ENCODE measurements around the gene NCAN. TPM values are rescaled to one million over a fixed set of nuclear protein-coding genes. Genes with fewer than 3 reads are reported as not detected.

Gene NCAN
- total RNA-seq, 1 experiment from 2014 or later, result 0.15 TPM

DNA sequence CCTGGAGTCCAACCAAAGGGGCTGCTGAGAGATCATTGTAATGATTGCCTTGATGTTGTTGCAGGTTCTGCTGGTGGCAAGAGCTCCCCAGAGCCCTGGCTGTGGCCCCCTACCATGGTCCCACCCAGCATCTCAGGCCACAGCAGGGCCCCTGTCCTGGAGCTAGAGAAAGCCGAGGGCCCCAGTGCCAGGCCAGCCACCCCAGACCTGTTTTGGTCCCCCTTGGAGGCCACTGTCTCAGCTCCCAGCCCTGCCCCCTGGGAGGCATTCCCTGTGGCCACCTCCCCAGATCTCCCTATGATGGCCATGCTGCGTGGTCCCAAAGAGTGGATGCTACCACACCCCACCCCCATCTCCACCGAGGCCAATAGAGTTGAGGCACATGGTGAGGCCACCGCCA, 15.5 kb downstream of the NCAN start:
- H3K9me2 ChIP-seq (replicated peaks; ENCODE audit: low read length), result no peaks in the 10 kb centered on the region
- no peaks in the 10 kb centered on the region for H4K20me1 ChIP-seq (ENCODE audit: low read length)
- no peak overlapping the region for H2AFZ ChIP-seq (ENCODE audit: low read length)
- H3K4me3 ChIP-seq (ENCODE audit: low read length), result no peak overlapping the region
- no peak for DNase-seq
- H3K4me2 ChIP-seq (ENCODE audit: low read length), result no peak overlapping the region
- no peak overlapping the region for H3K27ac ChIP-seq (ENCODE audit: low read length)
- ChIA-PET POLR2A (ENCODE audit: unreplicated experiment) (no interaction called here), CTCF (no interaction called here)
- H3K4me1 ChIP-seq (ENCODE audit: insufficient read depth, low read length), result no peaks in the 10 kb centered on the region; the same call in 1 of the 2 replicates
- no peaks in the 10 kb centered on the region for H3K9me3 ChIP-seq (ENCODE audit: low read length)
- intact Hi-C loops (cut with micrococcal nuclease), result no loop called here
- BruUV-seq (replicated peaks), result no TSS peak
- H3K9ac ChIP-seq (ENCODE audit: low read length), result no peak overlapping the region
- no peaks in the 10 kb centered on the region for H3K36me3 ChIP-seq (ENCODE audit: low read depth, low read length)
- H3K27me3 ChIP-seq (ENCODE audit: low read length), result 0 out of 2 replicates have a peak, but pooled peaks cover 4% of the 10 kb centered on the region
- H3K79me2 ChIP-seq (ENCODE audit: low read length), result no peaks in the 10 kb centered on the region
- TF ChIP-seq, protein P1, sequence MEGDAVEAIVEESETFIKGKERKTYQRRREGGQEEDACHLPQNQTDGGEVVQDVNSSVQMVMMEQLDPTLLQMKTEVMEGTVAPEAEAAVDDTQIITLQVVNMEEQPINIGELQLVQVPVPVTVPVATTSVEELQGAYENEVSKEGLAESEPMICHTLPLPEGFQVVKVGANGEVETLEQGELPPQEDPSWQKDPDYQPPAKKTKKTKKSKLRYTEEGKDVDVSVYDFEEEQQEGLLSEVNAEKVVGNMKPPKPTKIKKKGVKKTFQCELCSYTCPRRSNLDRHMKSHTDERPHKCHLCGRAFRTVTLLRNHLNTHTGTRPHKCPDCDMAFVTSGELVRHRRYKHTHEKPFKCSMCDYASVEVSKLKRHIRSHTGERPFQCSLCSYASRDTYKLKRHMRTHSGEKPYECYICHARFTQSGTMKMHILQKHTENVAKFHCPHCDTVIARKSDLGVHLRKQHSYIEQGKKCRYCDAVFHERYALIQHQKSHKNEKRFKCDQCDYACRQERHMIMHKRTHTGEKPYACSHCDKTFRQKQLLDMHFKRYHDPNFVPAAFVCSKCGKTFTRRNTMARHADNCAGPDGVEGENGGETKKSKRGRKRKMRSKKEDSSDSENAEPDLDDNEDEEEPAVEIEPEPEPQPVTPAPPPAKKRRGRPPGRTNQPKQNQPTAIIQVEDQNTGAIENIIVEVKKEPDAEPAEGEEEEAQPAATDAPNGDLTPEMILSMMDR (conservative IDR thresholded peaks at IDR 0.05; ENCODE audit: low read depth, low read length), result no peak
- TF ChIP-seq EZH2 (IDR thresholded peaks at IDR 0.05; ENCODE audit: low read length, unreplicated experiment) (no peak), EZH2phosphoT487 (IDR thresholded peaks at IDR 0.05; ENCODE audit: borderline replicate concordance, low read length) (no peak)
- H3F3A ChIP-seq (ENCODE audit: low read length, unreplicated experiment), result no peaks in the 10 kb centered on the region
- ATAC-seq, result no peak

DNA sequence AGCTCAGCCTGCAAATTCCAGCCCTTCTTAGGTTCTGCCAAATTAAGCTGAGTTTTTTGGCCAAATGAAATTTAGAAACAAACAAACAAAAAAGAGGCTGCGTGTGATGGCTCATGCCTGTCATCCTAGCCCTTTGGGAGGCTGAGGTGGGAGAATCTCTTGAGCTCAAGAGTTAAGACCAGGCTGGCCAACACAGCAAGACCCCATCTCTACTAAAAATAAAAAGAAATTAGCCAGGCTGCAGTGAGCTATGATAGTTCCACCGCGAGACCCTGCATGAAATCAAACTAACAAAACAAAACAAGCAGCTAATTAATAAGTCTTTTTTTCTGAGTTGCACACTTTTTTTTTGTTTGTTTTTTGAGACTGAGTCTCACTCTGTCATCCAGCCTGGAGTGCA, 17.9 kb downstream of the NCAN start:
- Histone ChIP-seq H3K79me2 (ENCODE audit: low read length) (no peaks in the 10 kb centered on the region), H2AFZ (ENCODE audit: low read length) (no peak overlapping the region), H3K4me2 (ENCODE audit: low read length) (no peak overlapping the region), H3K27me3 (ENCODE audit: low read length) (0 out of 2 replicates have a peak, but pooled peaks cover 2% of the 10 kb centered on the region), H3F3A (ENCODE audit: low read length, unreplicated experiment) (no peaks in the 10 kb centered on the region), H3K9me3 (ENCODE audit: low read length) (peaks cover 4% of the 10 kb centered on the region), H3K9me2 (replicated peaks; ENCODE audit: low read length) (no peaks in the 10 kb centered on the region), H3K9ac (ENCODE audit: low read length) (no peak overlapping the region), H4K20me1 (ENCODE audit: low read length) (no peaks in the 10 kb centered on the region), H3K36me3 (ENCODE audit: low read depth, low read length) (no peaks in the 10 kb centered on the region), H3K4me1 (ENCODE audit: insufficient read depth, low read length) (no peaks in the 10 kb centered on the region; the same call in 1 of the 2 replicates), H3K4me3 (ENCODE audit: low read length) (no peak overlapping the region), H3K27ac (ENCODE audit: low read length) (no peak overlapping the region)
- ATAC-seq (no peak), DNase-seq (no peak)
- ChIA-PET CTCF (no interaction called here), POLR2A (ENCODE audit: unreplicated experiment) (no interaction called here)
- BruUV-seq (replicated peaks), result no TSS peak
- TF ChIP-seq EZH2 (IDR thresholded peaks at IDR 0.05; ENCODE audit: low read length, unreplicated experiment) (no peak), EZH2phosphoT487 (IDR thresholded peaks at IDR 0.05; ENCODE audit: borderline replicate concordance, low read length) (no peak)
- TF ChIP-seq, protein P1 (conservative IDR thresholded peaks at IDR 0.05; ENCODE audit: low read depth, low read length), result no peak
- intact Hi-C loops (cut with micrococcal nuclease), result no loop called here

DNA sequence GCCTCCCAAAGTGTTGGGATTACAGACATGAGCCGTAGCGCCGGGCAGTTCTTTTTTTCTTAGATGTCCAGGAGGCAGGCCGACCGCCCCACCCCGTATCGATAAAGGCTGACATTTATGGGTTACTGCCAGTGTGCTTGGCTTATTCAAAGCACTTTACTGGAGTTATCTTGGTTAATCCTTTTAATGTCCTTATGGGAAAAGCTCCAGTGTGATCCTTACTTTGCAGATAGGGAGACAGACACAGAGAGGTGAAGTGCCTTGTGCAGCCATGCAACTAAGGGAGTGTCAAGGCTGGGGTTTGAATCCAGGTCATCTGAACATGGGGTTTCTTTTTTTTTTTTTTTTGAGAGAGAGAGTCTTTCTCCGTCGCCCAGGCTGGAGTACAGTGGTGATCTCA, 19.2 kb downstream of the NCAN start:
- ChIA-PET POLR2A (ENCODE audit: unreplicated experiment) (no interaction called here), CTCF (no interaction called here)
- BruUV-seq (replicated peaks), result no TSS peak

More for the DNA sequence above, 19.2 kb downstream of the NCAN start:
- peaks cover 8% of the 10 kb centered on the region for H3K9me3 ChIP-seq (ENCODE audit: low read length)
- no peaks in the 10 kb centered on the region for H3K4me1 ChIP-seq (ENCODE audit: insufficient read depth, low read length)
- no peaks in the 10 kb centered on the region for H4K20me1 ChIP-seq (ENCODE audit: low read length)
- H3F3A ChIP-seq (ENCODE audit: low read length, unreplicated experiment), result no peaks in the 10 kb centered on the region
- H3K36me3 ChIP-seq (ENCODE audit: low read depth, low read length), result no peaks in the 10 kb centered on the region
- DNase-seq (no peak), ATAC-seq (no peak)
- no peaks in the 10 kb centered on the region for H3K9me2 ChIP-seq (replicated peaks; ENCODE audit: low read length)
- H3K4me3 ChIP-seq (ENCODE audit: low read length), result no peak overlapping the region
- H3K79me2 ChIP-seq (ENCODE audit: low read length), result no peaks in the 10 kb centered on the region
- H3K9ac ChIP-seq (ENCODE audit: low read length), result no peak overlapping the region
- H2AFZ ChIP-seq (ENCODE audit: low read length), result no peak overlapping the region
- H3K4me2 ChIP-seq (ENCODE audit: low read length), result no peak overlapping the region
- intact Hi-C loops (cut with micrococcal nuclease), result no loop called here
- H3K27ac ChIP-seq (ENCODE audit: low read length), result no peak overlapping the region
- no peaks in the 10 kb centered on the region for H3K27me3 ChIP-seq (ENCODE audit: low read length)
- TF ChIP-seq EZH2phosphoT487 (IDR thresholded peaks at IDR 0.05; ENCODE audit: borderline replicate concordance, low read length), result no peak

All from PC-3 (cell line).